Common myeloid progenitor, CD34-positive (primary cell): ENCODE data around the gene NSUN3.
"Not testable (repeated sequence)": the region's sequence is repeated elsewhere in the genome, so short reads cannot be mapped to it uniquely, and the experiment has no call there.

Experiments used
- CTCF ChIA-PET: fragments of 350-600 bp; sonication (Branson Sonifier 250); formaldehyde crosslinking; loops from one replicate; lab custom pipeline; 2021; ENCODE audit warnings: antibody characterized with exemption; lab: Charles Lee
- POLR2A ChIA-PET: fragments of 350-600 bp; sonication (Branson Sonifier 250); formaldehyde crosslinking; loops from one replicate; lab custom pipeline; 2021; ENCODE audit warnings: antibody characterized with exemption; lab: Charles Lee
- DNase-seq, 3 donors: peaks; one replicate each; pipeline versions ENCODE4 v3.0.0 to v3.0.0-alpha.2; 2013
- H3K27ac ChIP-seq, 2 experiments: 1 replicate in 1 of 2; 2 replicates in 1 of 2; pipeline ENCODE4 v1.7.0; 2013; ENCODE audit warnings: inconsistent platforms in 2 of 2, low read length in 2 of 2, mild to moderate bottlenecking in 2 of 2, low read depth in 1 of 2, moderate library complexity in 1 of 2; ENCODE audit not compliant: severe bottlenecking in 2 of 2, insufficient read depth in 1 of 2, poor library complexity in 1 of 2
- H3K27me3 ChIP-seq, 5 experiments: replicated peaks in 2 of 5; 1 replicate in 3 of 5; 2 replicates in 2 of 5; pipeline versions ENCODE4 v1.6.1 to v1.7.0; 2013; ENCODE audit warnings: low read length in 4 of 5, mild to moderate bottlenecking in 2 of 5, moderate library complexity in 2 of 5, inconsistent platforms in 1 of 5; ENCODE audit not compliant: insufficient read depth in 5 of 5, control insufficient read depth in 4 of 5
- H3K36me3 ChIP-seq, 4 experiments: 1 replicate in 2 of 4; 2 replicates in 2 of 4; pipeline versions ENCODE4 v1.6.1 to v1.7.0; 2013; ENCODE audit warnings: low read length in 3 of 4, control low read depth in 1 of 4, mild to moderate bottlenecking in 1 of 4; ENCODE audit not compliant: control insufficient read depth in 4 of 4, insufficient read depth in 4 of 4
- H3K4me1 ChIP-seq, 4 experiments: 1 replicate in 3 of 4; 2 replicates in 1 of 4; pipeline versions ENCODE4 v1.6.1 to v1.7.1; 2013; ENCODE audit warnings: low read length in 3 of 4, mild to moderate bottlenecking in 3 of 4, control low read depth in 1 of 4, inconsistent platforms in 1 of 4, moderate library complexity in 1 of 4; ENCODE audit not compliant: control insufficient read depth in 4 of 4, insufficient read depth in 4 of 4; ENCODE audit errors: control extremely low read depth in 1 of 4
- H3K4me3 ChIP-seq, 7 experiments: 1 replicate in 4 of 7; 2 replicates in 3 of 7; pipeline versions ENCODE4 v1.5.1 to v1.7.0; 2013; ENCODE audit warnings: mild to moderate bottlenecking in 7 of 7, low read length in 6 of 7, moderate library complexity in 6 of 7, inconsistent platforms in 2 of 7, low read depth in 2 of 7, control low read depth in 1 of 7; ENCODE audit not compliant: insufficient read depth in 4 of 7, control insufficient read depth in 1 of 7; ENCODE audit errors: extremely low read depth in 1 of 7
- H3K9me3 ChIP-seq, 5 experiments: 1 replicate in 4 of 5; 2 replicates in 1 of 5; pipeline versions ENCODE4 v1.6.1 to v1.7.1; 2013; ENCODE audit warnings: low read length in 4 of 5, mild to moderate bottlenecking in 2 of 5, inconsistent platforms in 1 of 5, low read depth in 1 of 5, moderate library complexity in 1 of 5; ENCODE audit not compliant: control insufficient read depth in 4 of 5, insufficient read depth in 2 of 5; ENCODE audit errors: control extremely low read depth in 1 of 5
- WGBS: methylation state at CpG from one replicate; pipeline ENCODE4 v1.1.5; 2013; ENCODE audit not compliant: insufficient coverage; 5-methylcytosine and 5-hydroxymethylcytosine counted together

The NSUN3 gene

DNA sequence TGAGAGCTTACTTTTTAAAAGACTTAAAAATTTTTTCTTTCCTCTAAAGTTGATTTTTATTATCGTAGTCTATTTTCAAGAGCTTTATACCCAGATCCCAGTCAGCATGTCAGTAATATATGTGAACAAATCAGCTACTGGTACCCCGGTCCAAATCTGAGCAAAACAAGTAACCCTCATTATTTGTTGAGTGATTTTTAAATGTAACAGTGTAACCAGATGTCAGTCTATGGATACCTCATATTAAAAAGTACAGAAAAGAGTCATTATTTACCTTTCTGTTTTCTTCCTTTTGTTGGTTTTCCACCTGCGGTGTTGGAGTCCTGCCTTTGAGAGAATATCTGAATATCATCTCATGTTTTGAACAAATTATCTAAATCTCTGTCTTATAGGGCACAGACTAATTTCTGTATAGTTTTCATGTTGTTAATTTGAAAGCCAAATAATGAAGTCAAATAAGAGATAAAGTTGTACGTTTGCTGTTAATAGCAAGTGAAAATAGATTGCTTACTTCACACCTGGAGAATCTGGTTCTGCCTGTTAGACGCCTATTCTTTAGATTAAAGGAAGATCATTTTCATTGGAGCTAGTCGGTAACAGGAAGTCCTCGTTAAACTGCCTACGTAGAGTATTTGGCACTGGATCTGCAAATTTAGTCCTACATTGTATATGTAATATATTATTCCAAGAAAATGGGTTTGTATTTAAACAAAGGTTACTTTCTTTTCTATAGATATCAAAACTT lies 34.6 kb upstream of the NSUN3 start, which contains the start of gene STX19:
Gene STX19 (minus strand): TSS at position 505 of the 745 bp plus-strand sequence. CDS start 13,328 bp downstream, outside the sequence.
- no peaks in the 10 kb centered on the region for H3K27me3 ChIP-seq
- no peaks in the 10 kb centered on the region for H3K4me1 ChIP-seq
- no peak for DNase-seq
- H3K27ac ChIP-seq: no peak within 1 kb of the TSS
- H3K4me3 ChIP-seq: no peak within 1 kb of the TSS
- ChIA-PET POLR2A (no interaction called here), CTCF (interaction anchor here (0.8 to 1.6 kb wide), 4 partner anchors 9 to 42 kb away, joined by 3 to 7 read pairs (median 4); no protein-coding TSS in a partner anchor)
- 83% methylated on average over 2 of the region's 8 CpGs for WGBS
- H3K36me3 ChIP-seq: no peaks in the 10 kb centered on the region
- H3K9me3 ChIP-seq: no peaks in the 10 kb centered on the region

- Histone ChIP-seq H3K36me3 (no peaks in the 10 kb centered on the region), H3K27me3 (no peaks in the 10 kb centered on the region), H3K4me3 (no peak overlapping the region), H3K27ac (no peak overlapping the region), H3K4me1 (no peaks in the 10 kb centered on the region), H3K9me3 (no peaks in the 10 kb centered on the region)
- WGBS: 100% methylated on average over 1 of the region's 3 CpGs
- POLR2A ChIA-PET: no interaction called here
- CTCF ChIA-PET: interaction anchor here (1.0 to 2.1 kb wide), 4 partner anchors 9 to 81 kb away, joined by 3 to 7 read pairs (median 4); partner anchors contain the start of gene STX19
- DNase-seq: peak; percentile 13 to 27 (median 25)
Observed at GRCh38 chr3:94036909-94037507, 25.9 kb upstream of the NSUN3 start.

GRCh38 chr3:94043285-94043684 lies 19.6 kb upstream of the NSUN3 start:
- Histone ChIP-seq H3K9me3 (peaks cover 0 to 4% (median 0%) of the 10 kb centered on the region in 5 experiments), H3K27ac (no peak overlapping the region), H3K4me1 (peaks cover 0 to 4% (median under 1%) of the 10 kb centered on the region in 4 experiments), H3K27me3 (no peaks in the 10 kb centered on the region), H3K36me3 (peaks cover 0 to 4% (median 0%) of the 10 kb centered on the region in 4 experiments), H3K4me3 (no peak overlapping the region)
- ChIA-PET CTCF (no interaction called here), POLR2A (no interaction called here)
- WGBS: no CpG with 5 or more reads among the region's 1 CpG
- no peak for DNase-seq

- DNase-seq, CTCF ChIA-PET, H3K4me3 ChIP-seq, H3K36me3 ChIP-seq, POLR2A ChIA-PET, H3K9me3 ChIP-seq, H3K27me3 ChIP-seq, H3K4me1 ChIP-seq, H3K27ac ChIP-seq: not testable (repeated sequence)
- WGBS: 98% methylated on average over 61 of the region's 61 CpGs
Observed at GRCh38 chr3:94044100-94044936, 18.5 kb upstream of the NSUN3 start.

DNA sequence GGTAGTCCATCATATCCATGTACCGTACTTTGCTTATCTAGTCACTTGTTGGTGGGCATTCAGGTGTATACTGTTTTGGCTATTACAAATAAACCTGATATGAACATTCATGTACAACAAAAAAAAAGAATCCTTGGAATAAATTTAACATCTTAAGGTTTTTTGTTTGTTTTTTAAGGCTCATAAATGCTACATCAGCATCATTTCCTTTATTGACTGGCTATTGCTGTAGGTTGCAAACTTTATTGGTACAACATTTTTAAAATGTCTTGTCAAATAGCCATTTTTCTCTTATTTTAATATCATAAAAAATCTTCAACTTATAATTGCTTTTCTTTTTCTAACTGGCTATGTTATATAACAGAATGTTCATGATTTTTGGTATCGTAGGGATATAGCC lies 16.3 kb upstream of the NSUN3 start:
- Histone ChIP-seq H3K4me1 (peaks cover 0 to 4% (median under 1%) of the 10 kb centered on the region in 4 experiments), H3K36me3 (peaks cover 0 to 4% (median 0%) of the 10 kb centered on the region in 4 experiments), H3K27me3 (no peaks in the 10 kb centered on the region), H3K4me3 (no peak overlapping the region), H3K9me3 (peaks cover 0 to 4% (median 0%) of the 10 kb centered on the region in 5 experiments), H3K27ac (no peak overlapping the region)
- DNase-seq: no peak
- ChIA-PET CTCF (no interaction called here), POLR2A (no interaction called here)
- WGBS: no CpG with 5 or more reads among the region's 2 CpGs

- no CpG with 5 or more reads among the region's 2 CpGs for WGBS
- CTCF ChIA-PET: no interaction called here
- H3K4me3 ChIP-seq: no peak overlapping the region
- peaks cover 0 to 4% (median under 1%) of the 10 kb centered on the region in 4 experiments for H3K4me1 ChIP-seq
- no peaks in the 10 kb centered on the region for H3K27me3 ChIP-seq
- H3K36me3 ChIP-seq: peaks cover 0 to 3% (median 0%) of the 10 kb centered on the region in 4 experiments
- no peak overlapping the region for H3K27ac ChIP-seq
- H3K9me3 ChIP-seq: peaks cover 0 to 4% (median 0%) of the 10 kb centered on the region in 5 experiments
- DNase-seq: no peak
- POLR2A ChIA-PET: no interaction called here
Observed at GRCh38 chr3:94049267-94049666, 13.6 kb upstream of the NSUN3 start.
